Hepatocyte (in vitro differentiated cells): ENCODE results near the gene POLR2I.

Source experiments
- EZH2 ChIP-seq: fragments of 200-600 bp; sonication (generic); IDR thresholded peaks from 2 replicates; pipeline ENCODE4 v1.6.1; 2016; ENCODE audit warnings: antibody characterized with exemption, mild to moderate bottlenecking, borderline replicate concordance
- TF ChIP-seq, protein P1 (sequence below): fragments of 200-600 bp; sonication (generic); IDR thresholded peaks from 2 replicates; pipeline ENCODE4 v1.5.1; 2016; ENCODE audit warnings: antibody characterized with exemption, mild to moderate bottlenecking; ENCODE audit not compliant: poor library complexity

DNA sequence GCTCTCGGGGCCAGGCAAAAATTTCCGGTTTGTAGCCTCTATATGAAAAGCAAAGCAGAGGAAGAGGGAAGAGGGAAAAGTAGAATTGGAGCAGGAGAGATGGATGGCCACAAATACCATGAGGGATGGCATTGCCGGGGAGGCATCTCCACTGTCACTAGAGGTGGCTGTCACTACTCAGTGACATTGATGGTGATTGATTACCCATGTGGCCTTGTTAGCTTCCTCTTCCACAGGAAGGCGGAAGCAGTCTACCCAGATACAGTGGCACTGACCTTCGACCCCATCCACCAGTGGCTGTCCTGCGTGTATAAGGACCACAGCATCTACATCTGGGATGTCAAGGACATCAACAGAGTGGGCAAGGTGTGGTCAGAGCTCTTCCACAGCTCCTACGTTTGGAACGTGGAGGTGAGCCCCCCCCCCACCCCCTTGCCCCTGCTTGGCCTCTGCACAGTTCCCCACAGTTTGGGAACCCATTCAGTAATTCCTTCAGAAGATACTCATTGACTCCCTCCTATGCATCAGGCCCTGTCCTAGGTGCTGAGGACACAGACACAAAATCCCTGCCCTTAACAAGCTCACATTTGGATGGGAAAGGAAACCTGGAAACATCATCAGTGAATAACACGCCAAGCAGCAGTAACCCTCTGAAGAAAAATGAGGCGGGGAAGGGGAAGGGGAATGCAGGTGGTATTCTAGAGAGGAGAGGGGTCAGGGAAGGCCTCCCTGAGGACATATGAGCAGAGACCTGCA, 41.4 kb downstream of the POLR2I start:
- TF ChIP-seq, protein P1, sequence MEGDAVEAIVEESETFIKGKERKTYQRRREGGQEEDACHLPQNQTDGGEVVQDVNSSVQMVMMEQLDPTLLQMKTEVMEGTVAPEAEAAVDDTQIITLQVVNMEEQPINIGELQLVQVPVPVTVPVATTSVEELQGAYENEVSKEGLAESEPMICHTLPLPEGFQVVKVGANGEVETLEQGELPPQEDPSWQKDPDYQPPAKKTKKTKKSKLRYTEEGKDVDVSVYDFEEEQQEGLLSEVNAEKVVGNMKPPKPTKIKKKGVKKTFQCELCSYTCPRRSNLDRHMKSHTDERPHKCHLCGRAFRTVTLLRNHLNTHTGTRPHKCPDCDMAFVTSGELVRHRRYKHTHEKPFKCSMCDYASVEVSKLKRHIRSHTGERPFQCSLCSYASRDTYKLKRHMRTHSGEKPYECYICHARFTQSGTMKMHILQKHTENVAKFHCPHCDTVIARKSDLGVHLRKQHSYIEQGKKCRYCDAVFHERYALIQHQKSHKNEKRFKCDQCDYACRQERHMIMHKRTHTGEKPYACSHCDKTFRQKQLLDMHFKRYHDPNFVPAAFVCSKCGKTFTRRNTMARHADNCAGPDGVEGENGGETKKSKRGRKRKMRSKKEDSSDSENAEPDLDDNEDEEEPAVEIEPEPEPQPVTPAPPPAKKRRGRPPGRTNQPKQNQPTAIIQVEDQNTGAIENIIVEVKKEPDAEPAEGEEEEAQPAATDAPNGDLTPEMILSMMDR: no peak
- TF ChIP-seq EZH2: no peak
